Measurements from ENCODE around the gene TRPC3. TPM values are rescaled to one million over a fixed set of nuclear protein-coding genes. Genes with fewer than 3 reads are reported as not detected.
"Not testable (repeated sequence)": the region's sequence is repeated elsewhere in the genome, so short reads cannot be mapped to it uniquely, and the experiment has no call there.

Gene TRPC3
- total RNA-seq, 2 experiments from 2014 or later: 0.50 TPM; not detected in 1

DNA sequence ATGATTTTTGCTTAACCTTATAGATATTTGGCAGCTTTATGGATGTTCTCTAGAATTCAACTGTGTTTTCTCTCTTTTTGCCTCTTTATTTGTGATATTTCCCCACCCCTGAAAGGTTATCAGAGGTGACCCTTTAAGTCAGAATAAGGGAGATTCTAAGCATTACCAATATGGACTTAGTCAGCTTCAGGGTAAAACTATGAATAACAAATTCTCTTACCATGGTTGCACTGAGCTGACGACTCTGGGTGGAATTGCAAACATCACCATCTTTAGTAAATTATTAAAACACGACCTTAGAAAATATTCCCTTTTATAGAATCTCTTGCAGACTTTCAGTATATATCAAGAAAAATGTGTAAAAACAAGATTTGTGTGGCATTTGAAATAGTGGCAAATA lies 21.6 kb downstream of the TRPC3 start:
- Histone ChIP-seq H2AFZ (ENCODE audit: low read length) (no peak overlapping the region), H3K4me3 (ENCODE audit: low read depth, low read length, poor library complexity, severe bottlenecking) (no peak overlapping the region), H3K9me3 (ENCODE audit: low read length) (no peaks in the 10 kb centered on the region), H3K79me2 (ENCODE audit: insufficient read depth, low read depth, low read length) (no peaks in the 10 kb centered on the region), H4K20me1 (ENCODE audit: insufficient read depth, low read length) (no peaks in the 10 kb centered on the region), H3K4me1 (ENCODE audit: insufficient read depth, low read length, poor library complexity, severe bottlenecking) (no peaks in the 10 kb centered on the region), H3K4me2 (ENCODE audit: low read length) (no peak overlapping the region), H3K36me3 (ENCODE audit: insufficient read depth, low read length) (no peaks in the 10 kb centered on the region), H3K27ac (ENCODE audit: low read depth, low read length, poor library complexity, severe bottlenecking) (no peak overlapping the region), H3K9me2 (ENCODE audit: insufficient read depth, low read length) (no peaks in the 10 kb centered on the region)
- TF ChIP-seq, protein P1, sequence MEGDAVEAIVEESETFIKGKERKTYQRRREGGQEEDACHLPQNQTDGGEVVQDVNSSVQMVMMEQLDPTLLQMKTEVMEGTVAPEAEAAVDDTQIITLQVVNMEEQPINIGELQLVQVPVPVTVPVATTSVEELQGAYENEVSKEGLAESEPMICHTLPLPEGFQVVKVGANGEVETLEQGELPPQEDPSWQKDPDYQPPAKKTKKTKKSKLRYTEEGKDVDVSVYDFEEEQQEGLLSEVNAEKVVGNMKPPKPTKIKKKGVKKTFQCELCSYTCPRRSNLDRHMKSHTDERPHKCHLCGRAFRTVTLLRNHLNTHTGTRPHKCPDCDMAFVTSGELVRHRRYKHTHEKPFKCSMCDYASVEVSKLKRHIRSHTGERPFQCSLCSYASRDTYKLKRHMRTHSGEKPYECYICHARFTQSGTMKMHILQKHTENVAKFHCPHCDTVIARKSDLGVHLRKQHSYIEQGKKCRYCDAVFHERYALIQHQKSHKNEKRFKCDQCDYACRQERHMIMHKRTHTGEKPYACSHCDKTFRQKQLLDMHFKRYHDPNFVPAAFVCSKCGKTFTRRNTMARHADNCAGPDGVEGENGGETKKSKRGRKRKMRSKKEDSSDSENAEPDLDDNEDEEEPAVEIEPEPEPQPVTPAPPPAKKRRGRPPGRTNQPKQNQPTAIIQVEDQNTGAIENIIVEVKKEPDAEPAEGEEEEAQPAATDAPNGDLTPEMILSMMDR (conservative IDR thresholded peaks at IDR 0.05; ENCODE audit: low read length): no peak
- no peak for TF ChIP-seq EZH2phosphoT487 (IDR thresholded peaks at IDR 0.05; ENCODE audit: borderline replicate concordance, low read depth, low read length)
- BruUV-seq (replicated peaks): no TSS peak
- DNase-seq (ENCODE audit: low spot score): no peak
- ChIA-PET CTCF (ENCODE audit: unreplicated experiment) (no interaction called here), POLR2A (no interaction called here)
- intact Hi-C loops (cut with micrococcal nuclease; ENCODE audit: unreplicated experiment): no loop called here

DNA sequence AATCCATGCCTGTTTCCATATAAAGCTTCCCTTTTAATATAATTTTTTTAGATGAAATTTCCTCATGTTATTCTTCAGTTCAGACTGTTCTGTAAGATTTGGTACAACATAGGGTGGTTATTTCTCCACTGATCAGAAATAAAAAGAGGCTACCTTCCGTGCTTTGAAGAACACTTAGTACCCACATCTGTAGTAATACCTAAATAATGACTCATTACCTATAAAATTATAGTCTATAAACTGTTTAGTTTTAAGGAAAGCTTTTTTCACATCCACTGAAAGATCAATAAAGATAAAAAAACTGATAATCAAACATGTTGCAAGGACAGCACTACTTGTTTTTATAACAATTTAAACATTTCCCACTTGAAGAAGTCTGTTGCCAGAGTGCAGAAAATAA lies 23.9 kb downstream of the TRPC3 start:
- Histone ChIP-seq H3K27ac (ENCODE audit: low read depth, low read length, poor library complexity, severe bottlenecking) (no peak overlapping the region), H3K4me3 (ENCODE audit: low read depth, low read length, poor library complexity, severe bottlenecking) (no peak overlapping the region), H3K4me2 (ENCODE audit: low read length) (no peak overlapping the region), H3K4me1 (ENCODE audit: insufficient read depth, low read length, poor library complexity, severe bottlenecking) (no peaks in the 10 kb centered on the region), H2AFZ (ENCODE audit: low read length) (no peak overlapping the region), H4K20me1 (ENCODE audit: insufficient read depth, low read length) (no peaks in the 10 kb centered on the region), H3K9me3 (ENCODE audit: low read length) (no peaks in the 10 kb centered on the region), H3K36me3 (ENCODE audit: insufficient read depth, low read length) (no peaks in the 10 kb centered on the region), H3K79me2 (ENCODE audit: insufficient read depth, low read depth, low read length) (no peaks in the 10 kb centered on the region), H3K9me2 (ENCODE audit: insufficient read depth, low read length) (no peaks in the 10 kb centered on the region)
- CTCF ChIA-PET (ENCODE audit: unreplicated experiment): no interaction called here
- DNase-seq (ENCODE audit: low spot score): no peak
- POLR2A ChIA-PET: interaction anchor here (0.6 to 1.3 kb wide), 2 partner anchors 21 to 640 kb away, joined by 3 to 4 read pairs; no protein-coding TSS in a partner anchor
- intact Hi-C loops (cut with micrococcal nuclease; ENCODE audit: unreplicated experiment): no loop called here
- TF ChIP-seq, protein P1 (conservative IDR thresholded peaks at IDR 0.05; ENCODE audit: low read length): no peak
- no peak for TF ChIP-seq EZH2phosphoT487 (IDR thresholded peaks at IDR 0.05; ENCODE audit: borderline replicate concordance, low read depth, low read length)
- BruUV-seq (replicated peaks): no TSS peak

DNA sequence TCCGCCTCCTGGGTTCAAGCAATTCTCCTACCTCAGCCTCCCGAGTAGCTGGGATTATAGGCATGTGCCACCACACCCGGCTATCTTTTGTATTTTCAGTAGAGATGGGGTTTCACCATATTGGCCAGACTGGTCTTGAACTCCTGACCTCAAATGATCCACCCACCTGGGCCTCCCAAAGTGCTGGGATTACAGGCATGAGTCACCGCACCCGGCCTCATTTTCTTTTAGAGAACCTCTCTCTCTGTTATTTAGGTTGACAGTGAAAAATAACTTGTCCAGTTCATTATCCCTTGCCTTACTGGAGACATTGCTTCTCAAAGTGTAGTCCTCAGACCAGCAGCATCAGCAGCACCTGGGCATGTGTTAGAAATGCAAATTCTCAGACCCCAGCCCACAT lies 25.4 kb downstream of the TRPC3 start:
- H3K4me1 ChIP-seq (ENCODE audit: insufficient read depth, low read length, poor library complexity, severe bottlenecking); H3K9me2 ChIP-seq (ENCODE audit: insufficient read depth, low read length); H3K9me3 ChIP-seq (ENCODE audit: low read length); H3K27ac ChIP-seq (ENCODE audit: low read depth, low read length, poor library complexity, severe bottlenecking); H3K36me3 ChIP-seq (ENCODE audit: insufficient read depth, low read length); CTCF ChIA-PET (ENCODE audit: unreplicated experiment); H3K4me3 ChIP-seq (ENCODE audit: low read depth, low read length, poor library complexity, severe bottlenecking); H4K20me1 ChIP-seq (ENCODE audit: insufficient read depth, low read length); H3K4me2 ChIP-seq (ENCODE audit: low read length); DNase-seq (ENCODE audit: low spot score); H2AFZ ChIP-seq (ENCODE audit: low read length); intact Hi-C loops (cut with micrococcal nuclease; ENCODE audit: unreplicated experiment); BruUV-seq (replicated peaks); H3K79me2 ChIP-seq (ENCODE audit: insufficient read depth, low read depth, low read length): not testable (repeated sequence)
- POLR2A ChIA-PET: interaction anchor here (1.3 kb wide), 1 partner anchor 20 kb away, joined by 4 read pairs; no protein-coding TSS in a partner anchor

All from OCI-LY7 (cell line).